Adipose tissue (tissue), 3 donors: ENCODE data around the gene EFTUD2. TPM values are rescaled to one million over a fixed set of nuclear protein-coding genes. Genes with fewer than 3 reads are reported as not detected.
"Not testable (repeated sequence)": the region's sequence is repeated elsewhere in the genome, so short reads cannot be mapped to it uniquely, and the experiment has no call there.

Experiments
- H3K27ac ChIP-seq: one replicate; pipeline ENCODE4 v1.5.1; 2013; ENCODE audit warnings: low read depth, low read length
- WGBS, 3 donors: extraction: QIAGEN DNeasy Blood & Tissue Kit; methylation state at CpG; one replicate each; pipeline ENCODE4 v1.1.7; 2013; 5-methylcytosine and 5-hydroxymethylcytosine counted together
- polyA plus RNA-seq, 3 donors: library from polyadenylated mRNA; stranded (reverse); fragments of 200-250 nt; gene quantifications; one replicate each; pipeline ENCODE4 v1.2.3, GENCODE V29; 2013
- donor health status: healthy with polysubstance abuse.
- donor health status: Bipolar disorder and iron deficiency.
- donor health status: healthy.

EFTUD2 gene
- polyA plus RNA-seq, 3 donors, result 18.7 to 45.7 (median 23.8) TPM

DNA sequence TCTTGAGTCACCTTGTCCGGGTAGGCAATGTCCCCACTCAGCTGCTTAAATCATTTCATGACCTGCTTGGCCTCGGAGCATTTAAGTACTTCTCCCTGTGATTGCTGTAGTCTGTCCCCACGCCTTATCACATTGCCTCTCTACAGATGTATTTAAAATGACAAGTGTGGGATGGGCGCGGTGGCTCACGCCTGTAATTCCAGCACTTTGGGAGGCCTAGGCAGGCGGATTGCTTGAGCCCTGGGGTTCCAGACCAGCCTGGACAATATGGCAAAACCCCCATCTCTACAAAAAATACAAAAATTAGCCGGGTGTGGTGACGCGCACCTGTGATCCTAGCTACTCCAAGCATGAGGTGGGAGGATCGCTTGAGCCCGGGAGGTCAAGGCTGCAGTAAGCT lies 67.9 kb downstream of the EFTUD2 start:
- 78 to 93% (median 86%) methylated on average over 12 of the region's 12 CpGs for WGBS, 3 donors
- H3K27ac ChIP-seq, result no peak overlapping the region

DNA sequence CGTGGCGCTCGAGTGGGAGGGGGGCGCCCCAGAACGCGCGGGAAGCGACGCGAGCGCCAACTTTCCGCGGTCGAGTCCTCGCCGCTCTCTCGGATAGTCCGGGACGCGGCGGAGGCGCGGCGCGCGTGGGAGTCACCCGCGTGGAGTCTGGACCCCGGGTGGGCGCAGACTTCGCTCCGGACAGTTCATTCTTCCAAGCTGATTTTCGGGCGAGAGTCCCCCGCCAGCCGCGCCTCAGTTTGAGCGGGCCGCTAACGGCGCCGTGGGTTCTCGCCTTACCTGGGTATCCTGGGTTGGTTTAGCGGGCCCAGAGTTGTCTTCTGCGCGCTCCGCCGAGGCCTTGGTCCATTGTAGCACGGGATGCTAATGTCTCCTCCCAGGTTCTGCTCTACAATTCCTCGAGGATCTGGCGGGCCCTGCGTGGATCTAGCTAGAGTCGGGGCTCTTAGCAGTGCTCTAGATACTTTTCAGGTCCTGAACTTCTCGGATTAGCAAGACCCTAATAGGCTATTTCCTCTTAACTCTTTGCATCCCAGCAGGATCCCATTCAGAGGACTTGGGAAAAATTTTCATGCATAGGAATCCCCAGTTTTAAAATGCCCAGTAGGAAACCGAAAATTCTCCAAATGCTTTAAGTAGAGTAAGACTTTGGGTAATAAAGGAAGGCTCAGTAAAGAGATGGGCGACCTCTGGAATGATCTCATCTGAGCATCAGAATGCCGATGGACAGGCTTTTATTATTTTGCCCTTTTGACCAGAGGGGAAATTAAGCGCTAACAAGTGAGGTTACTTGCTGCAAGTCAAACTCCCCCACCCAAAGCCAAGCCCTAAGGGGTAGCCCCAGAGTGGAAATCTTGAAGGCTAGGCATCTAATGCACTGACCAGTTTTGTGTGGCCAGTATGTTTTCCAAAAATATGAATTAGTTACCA lies 68.6 kb downstream of the EFTUD2 start:
- no peak overlapping the region for H3K27ac ChIP-seq
- 5 to 7% (median 5%) methylated on average over 36 to 52 of the region's 58 CpGs for WGBS, 3 donors

DNA sequence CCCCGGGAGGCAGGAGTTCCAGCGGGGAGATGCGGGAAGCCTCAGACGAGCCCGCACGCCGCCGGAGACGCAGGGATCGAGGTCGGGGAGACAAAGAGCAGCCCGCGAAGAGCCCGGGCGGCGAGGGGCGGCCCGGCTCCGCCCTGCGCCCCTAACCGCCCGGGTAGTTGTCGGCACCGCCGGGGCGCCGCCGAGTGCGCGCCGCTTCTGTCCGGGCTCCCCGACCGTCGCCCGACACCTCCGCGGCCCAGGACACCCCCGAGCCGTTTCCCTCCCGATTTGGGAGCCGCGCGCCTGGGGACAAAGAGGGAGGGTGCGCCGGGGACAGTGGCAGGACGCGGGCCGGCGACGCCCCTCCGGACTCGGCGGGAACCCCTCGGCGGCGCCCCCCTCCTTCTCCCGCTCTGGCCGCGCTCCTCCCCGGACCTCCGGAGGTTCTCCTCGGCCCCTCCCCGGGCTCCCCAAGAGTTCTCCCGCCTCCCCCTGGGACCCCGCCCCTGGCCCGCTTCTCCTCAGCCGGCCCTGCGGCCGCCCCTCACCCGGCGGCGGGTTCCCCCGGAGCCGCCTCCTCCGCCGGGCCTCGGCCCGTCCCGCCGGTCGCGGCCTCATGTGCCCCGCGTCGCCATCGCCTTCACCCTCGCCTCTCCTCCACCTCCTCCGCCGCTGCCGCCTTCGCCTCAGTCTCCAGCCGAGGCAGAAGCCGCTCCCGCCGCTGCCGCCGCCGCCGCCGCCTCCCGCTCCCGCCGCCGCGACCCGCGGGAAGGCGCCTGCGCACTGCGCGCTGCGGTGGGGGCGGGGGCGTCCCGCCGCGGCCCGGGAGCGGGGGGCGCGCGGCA lies 69.5 kb downstream of the EFTUD2 start, which contains the start of gene GJC1:
Gene GJC1, minus strand, starts transcription at position 765 of the 836 bp plus-strand sequence. CDS start 24,470 bp downstream, outside the sequence.
- H3K27ac ChIP-seq, result no peak within 1 kb of the TSS
- 1 to 3% (median 2%) methylated on average over 48 to 113 of the region's 123 CpGs for WGBS, 3 donors

DNA sequence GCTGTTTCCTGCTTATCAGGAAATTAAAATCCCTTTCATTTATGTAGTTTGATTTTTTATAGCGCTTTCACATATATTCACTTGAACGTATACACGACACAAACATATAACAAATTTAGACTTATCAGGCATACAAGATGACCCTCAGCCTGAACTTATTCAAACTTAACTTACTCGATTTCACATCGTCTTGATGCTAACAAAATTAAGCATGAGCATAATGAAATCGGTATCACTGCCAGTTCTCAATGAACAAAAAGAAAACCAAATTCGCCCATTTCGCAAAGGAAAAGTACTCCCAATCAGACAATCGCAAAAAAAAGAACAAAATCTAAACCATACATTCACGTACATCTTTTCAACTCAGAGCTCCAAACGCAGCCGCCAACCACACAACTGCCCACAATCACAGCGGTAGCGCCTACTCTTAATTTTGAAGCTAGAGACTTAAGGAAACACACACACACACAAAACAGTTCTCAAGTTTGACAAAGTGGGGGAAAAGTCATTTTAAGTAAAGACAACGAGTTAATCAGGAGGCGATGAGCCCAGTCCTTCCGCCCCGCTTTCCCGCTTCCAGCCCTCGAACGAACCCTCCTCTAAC lies 70.2 kb downstream of the EFTUD2 start:
- 3 to 13% (median 3%) methylated on average over 21 of the region's 21 CpGs for WGBS, 3 donors
- no peak overlapping the region for H3K27ac ChIP-seq

- WGBS, 3 donors, result 60 to 73% (median 62%) methylated on average over 1 of the region's 1 CpG
- H3K27ac ChIP-seq, result no peak overlapping the region
Observed at GRCh38 chr17:44827863-44828262, 71.4 kb downstream of the EFTUD2 start.

DNA sequence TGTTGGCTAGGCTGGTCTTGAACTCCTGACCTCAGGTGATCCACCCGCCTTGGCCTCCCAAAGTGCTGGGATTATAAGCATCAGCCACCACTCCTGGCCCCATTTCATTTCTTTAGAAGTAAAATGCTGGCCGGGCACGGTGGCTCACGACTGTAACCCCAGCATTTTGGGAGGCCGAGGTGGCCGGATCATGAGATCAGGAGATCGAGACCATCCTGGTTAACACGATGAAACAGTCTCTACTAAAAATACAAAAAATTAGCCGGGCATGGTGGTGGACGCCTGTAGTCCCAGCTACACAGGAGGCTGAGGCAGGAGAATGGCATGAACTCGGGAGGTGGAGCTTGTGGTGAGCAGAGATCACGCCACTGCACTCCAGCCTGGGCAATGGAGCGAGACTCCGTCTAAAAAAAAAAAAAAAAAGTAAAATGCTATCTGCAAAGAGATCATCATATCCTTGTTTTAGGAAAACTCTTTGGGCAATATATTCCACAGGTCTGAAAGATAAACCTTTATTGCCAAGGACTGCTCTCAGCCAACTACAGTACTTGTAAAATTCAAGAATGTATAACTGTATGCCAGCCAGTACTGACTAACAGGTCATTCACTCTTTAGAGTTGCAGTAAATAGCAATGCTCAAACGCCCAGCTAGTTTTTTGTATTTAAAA lies 73.0 kb downstream of the EFTUD2 start:
- WGBS, 3 donors, result 80 to 90% (median 90%) methylated on average over 15 of the region's 15 CpGs
- no peak overlapping the region for H3K27ac ChIP-seq

DNA sequence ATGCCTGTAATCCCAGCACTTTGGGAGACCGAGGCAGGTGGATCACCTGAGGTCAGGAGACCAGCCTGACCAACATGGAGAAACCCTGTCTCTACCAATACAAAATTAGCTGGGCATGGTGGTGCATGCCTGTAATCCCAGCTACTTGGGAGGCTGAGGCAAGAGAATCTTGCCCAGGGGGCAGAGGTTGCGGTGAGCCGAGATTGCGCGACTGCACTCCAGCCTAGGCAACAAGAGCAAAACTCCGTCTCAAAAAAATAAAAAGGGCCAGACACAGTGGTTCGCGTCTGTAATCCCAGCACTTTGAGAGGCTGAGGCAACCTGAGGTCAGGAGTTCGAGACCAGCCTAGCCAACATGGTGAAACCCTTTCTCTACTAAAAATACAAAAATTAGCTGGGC lies 74.0 kb downstream of the EFTUD2 start:
- H3K27ac ChIP-seq, result not testable (repeated sequence)
- 91 to 97% (median 94%) methylated on average over 9 of the region's 9 CpGs for WGBS, 3 donors

DNA sequence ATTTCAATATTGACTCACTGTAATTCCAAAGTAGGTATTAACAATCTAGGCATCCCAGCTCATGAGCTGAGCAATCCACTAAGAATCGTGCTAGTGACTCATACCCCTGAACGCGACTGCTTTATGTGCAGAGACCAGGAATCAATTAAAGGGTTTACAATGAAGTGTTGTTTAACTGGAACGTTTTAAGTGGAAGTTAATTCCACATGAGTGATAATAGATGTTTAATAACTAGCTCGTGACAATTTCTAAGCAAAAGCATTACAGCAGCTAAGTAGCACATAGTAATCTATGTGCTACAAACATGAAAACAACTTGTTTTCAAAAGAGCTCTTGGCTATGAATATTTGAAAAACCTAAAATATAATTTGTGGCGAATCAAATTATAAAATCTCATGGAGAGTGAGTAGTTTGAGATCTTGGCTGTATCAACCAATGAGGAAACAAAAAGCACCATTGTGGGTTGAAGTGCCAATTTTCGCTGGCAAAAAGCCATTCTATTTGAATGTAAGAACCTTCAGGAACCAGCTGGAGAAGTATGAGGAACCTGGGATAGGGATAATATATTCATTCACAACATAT lies 78.5 kb downstream of the EFTUD2 start:
- no peak overlapping the region for H3K27ac ChIP-seq

GRCh38 chr17:44818508-44818907 lies 80.7 kb downstream of the EFTUD2 start:
- not testable (repeated sequence) for H3K27ac ChIP-seq
- WGBS, 3 donors, result 85 to 89% (median 88%) methylated on average over 6 of the region's 6 CpGs

More for the DNA sequence above, 78.5 kb downstream of the EFTUD2 start:
- 29 to 58% (median 47%) methylated on average over 7 of the region's 7 CpGs for WGBS, 3 donors

DNA sequence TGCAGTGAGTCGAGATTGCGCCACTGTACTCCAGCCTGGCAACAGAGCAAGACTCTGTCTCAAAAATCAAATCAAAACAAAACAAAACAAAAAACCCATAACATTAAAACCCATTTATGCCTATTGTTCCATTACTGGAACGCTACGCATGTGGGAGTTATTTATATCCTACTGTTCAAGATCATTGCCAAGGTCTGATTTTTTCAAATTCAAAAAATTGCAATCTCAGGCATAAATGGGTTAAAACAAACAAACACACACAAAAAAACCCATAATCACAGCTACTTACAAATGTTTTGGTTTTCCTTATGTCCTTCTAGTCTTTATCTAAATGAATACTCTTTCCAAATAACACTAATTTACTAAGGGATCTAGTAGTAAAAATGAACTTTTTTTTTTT lies 87.0 kb downstream of the EFTUD2 start:
- 65 to 82% (median 75%) methylated on average over 4 of the region's 4 CpGs for WGBS, 3 donors
- H3K27ac ChIP-seq, result no peak overlapping the region

- 92 to 94% (median 94%) methylated on average over 9 of the region's 9 CpGs for WGBS, 3 donors
Observed at GRCh38 chr17:44808656-44809388, 90.4 kb downstream of the EFTUD2 start.

DNA sequence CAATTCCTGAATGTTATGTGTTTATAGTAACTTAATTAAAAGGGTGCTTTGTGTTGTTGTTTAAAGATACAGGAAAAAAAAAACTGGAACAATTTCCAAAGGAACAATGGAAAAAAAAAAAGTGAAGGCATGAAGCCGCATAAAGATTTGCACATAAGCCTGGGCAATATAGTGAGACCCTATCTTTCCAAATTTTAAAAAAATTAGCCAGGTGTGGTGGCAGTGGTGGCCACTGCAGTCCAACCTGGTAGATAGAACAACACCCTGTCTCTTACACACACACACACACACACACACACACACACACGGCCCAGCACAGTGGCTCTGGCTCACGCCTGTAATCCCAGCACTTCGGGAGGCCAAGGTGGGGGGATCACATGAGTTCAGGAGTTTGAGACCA lies 91.1 kb downstream of the EFTUD2 start:
- no peak overlapping the region for H3K27ac ChIP-seq
- WGBS, 3 donors, result 93 to 94% (median 94%) methylated on average over 4 of the region's 4 CpGs

More at GRCh38 chr17:44808656-44809388, 90.4 kb downstream of the EFTUD2 start:
- not testable (repeated sequence) for H3K27ac ChIP-seq

DNA sequence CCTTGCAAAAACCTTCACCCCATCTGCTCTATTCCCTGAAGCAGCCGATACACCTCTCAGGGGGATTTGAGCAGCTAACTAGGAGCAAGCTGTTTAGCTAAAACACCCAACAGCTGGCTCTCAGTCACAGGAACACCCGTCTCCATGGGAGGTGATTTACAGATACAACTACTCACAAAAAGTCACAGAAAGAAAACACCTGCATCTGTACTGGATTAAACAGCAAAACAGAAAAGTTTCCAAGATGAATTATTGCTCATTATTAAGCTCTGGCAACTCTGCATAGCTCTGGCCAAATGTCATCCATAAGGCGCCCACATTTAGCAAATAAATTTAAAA lies 91.5 kb downstream of the EFTUD2 start:
- 55 to 70% (median 64%) methylated on average over 3 of the region's 3 CpGs for WGBS, 3 donors
- no peak overlapping the region for H3K27ac ChIP-seq

GRCh38 chr17:44807093-44807816 lies 92.0 kb downstream of the EFTUD2 start:
- no peak overlapping the region for H3K27ac ChIP-seq
- 64 to 85% (median 83%) methylated on average over 4 of the region's 4 CpGs for WGBS, 3 donors

DNA sequence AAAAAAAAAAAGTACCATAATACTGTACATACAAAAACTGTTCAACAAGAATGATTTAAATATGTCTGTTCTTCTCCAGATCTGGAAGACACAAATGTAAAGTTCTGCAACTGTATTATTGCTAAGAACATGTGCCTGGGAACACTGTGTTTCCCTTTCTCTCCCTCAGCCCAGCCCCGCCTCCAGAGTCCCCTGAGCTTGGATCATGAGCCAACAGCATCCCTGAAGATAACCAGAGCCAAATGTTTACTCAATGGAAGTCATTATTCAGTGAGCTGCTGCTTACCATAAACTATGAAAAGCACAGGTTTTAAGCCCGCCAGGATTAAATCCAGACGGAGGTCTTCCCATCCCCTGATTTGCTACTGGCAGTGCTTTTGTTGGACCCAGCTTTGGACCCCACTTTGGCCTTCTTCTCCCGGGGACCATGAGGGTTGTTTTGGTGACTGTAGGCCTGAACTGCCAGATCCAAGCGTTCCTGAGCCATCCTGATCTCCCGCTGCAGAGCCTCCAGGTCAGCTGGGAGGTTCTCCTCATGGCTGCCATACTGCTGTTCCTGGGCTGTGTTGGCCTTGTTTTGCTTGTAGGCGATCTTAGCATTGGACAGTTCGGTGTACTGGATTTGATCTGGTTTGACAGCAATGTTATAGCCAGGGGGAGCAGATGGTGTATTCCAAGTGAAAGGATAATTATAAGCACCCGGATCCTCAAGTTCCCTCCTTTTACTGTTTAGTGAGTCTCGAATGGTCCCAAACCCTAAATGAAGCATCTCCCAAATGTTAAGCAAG lies 94.7 kb downstream of the EFTUD2 start:
- H3K27ac ChIP-seq, result no peak overlapping the region
- WGBS, 3 donors, result 79 to 82% (median 82%) methylated on average over 10 of the region's 10 CpGs

- WGBS, 3 donors, result 90 to 96% (median 95%) methylated on average over 5 of the region's 5 CpGs
- no peak overlapping the region for H3K27ac ChIP-seq
Observed at GRCh38 chr17:44801880-44802279, 97.4 kb downstream of the EFTUD2 start.
